ENCODE data around the gene SETD7. TPM values are rescaled to one million over a fixed set of nuclear protein-coding genes. Genes with fewer than 3 reads are reported as not detected.

The SETD7 gene
- total RNA-seq, 1 experiment from 2014 or later: 18.2 TPM

DNA sequence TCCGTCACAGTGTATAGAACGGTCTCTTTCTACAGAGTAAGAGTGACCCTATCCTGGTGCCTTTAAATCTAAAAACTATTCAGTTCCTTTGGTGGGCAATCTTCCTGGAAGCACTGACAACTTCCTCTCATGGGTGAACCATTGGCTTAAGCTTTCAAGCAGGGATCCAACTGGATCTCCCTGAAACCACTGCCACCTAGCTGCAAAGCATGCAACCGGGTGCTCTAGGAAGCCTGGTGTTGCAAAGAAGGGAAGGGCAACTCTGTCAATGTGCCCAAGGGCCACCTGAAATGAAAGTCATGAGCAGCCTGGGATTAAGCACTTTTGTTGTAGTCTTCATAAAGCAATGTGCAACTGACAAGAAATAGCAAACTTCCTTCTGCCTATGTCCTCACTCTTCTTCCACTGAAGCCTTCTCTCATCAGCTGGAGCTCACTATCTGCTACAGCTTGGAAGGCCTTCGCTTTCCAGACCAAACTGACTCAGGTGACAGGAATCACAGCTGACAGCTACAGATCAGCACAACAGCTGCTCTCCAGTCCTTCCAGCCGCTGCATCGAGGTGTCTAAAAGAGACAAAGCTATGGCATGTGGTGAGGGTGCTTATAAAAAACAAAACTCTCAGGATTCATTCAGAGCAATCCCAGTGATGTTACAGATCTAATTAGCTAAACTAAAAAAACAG lies 46.1 kb downstream of the SETD7 start:
- no peak for DNase-seq (ENCODE audit: low read depth)

- DNase-seq (ENCODE audit: low read depth): no peak
Observed at GRCh38 chr4:139508581-139509237, 47.3 kb downstream of the SETD7 start.

- DNase-seq (ENCODE audit: low read depth): no peak
Observed at GRCh38 chr4:139506774-139507173, 49.2 kb downstream of the SETD7 start.

DNA sequence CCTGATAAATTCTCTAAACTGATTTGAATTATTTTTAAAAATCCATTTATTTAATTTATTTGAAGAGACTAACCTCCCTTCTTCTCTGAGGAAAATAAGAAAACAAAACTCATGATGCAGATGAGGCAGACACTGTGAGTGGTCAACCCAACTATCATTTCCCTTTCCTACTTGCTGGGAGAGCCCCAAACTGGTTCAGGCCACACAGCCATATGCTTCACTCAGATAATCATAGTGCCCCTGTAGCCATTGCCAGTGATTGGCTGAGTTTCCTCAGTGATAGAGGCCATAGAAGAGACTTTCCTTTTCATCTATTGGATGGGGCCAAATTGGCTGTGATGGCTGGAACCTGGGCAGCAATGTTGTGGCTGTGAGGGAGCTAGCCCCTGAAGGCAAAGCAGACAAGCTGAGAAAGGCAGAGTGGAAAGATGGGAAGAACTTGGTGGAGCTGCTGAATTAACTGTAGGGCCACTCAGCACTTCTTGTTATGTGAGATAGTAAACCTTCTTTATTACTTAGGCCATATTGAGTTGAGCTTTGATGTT lies 52.3 kb downstream of the SETD7 start:
- DNase-seq (ENCODE audit: low read depth): no peak

GRCh38 chr4:139501927-139502899 lies 53.8 kb downstream of the SETD7 start:
- no peak for DNase-seq (ENCODE audit: low read depth)

GRCh38 chr4:139501527-139501926 lies 54.5 kb downstream of the SETD7 start:
- DNase-seq (ENCODE audit: low read depth): no peak

DNA sequence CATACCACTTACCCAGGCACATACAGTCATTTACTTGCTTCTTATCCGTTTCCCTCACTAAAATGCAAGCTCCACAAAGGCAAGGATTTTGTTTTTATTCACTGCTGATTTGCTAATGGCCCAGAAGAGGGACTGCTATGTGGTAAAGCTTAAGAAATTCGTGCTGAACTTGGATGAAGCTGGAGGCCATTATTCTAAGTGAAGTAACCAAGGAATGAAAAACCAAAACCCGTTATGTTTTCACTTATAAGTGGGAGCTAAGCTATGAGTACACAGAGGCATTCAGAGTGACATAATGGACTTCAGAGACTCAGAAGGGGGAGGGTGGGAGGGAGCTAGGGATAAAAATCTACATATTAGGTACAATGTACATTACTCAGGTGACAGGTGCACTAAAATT lies 54.9 kb downstream of the SETD7 start:
- DNase-seq (ENCODE audit: low read depth): no peak

GRCh38 chr4:139499186-139499585 lies 56.8 kb downstream of the SETD7 start:
- no peak for DNase-seq (ENCODE audit: low read depth)

DNA sequence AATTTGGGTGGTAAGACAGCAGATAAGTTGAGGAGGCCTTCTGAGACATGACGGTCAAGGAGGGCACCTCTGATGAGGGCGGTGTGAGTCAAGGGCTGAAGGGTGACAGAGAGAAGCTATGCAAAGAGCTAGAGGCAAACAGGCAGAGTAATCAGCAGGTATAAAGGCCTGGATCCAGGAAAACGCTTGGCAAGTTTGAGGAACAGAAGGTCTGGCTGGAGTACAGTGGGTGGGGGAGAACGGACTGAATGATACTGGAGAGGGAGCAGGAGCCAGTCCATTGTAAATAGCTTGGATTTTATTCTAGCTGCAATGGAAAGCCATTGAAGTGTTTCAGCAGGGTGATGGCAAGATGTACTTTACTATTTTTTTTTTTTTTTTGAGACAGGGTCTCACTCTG lies 62.8 kb downstream of the SETD7 start:
- no peak for DNase-seq (ENCODE audit: low read depth)

- no peak for DNase-seq (ENCODE audit: low read depth)
Observed at GRCh38 chr4:139492429-139492828, 63.6 kb downstream of the SETD7 start.

DNA sequence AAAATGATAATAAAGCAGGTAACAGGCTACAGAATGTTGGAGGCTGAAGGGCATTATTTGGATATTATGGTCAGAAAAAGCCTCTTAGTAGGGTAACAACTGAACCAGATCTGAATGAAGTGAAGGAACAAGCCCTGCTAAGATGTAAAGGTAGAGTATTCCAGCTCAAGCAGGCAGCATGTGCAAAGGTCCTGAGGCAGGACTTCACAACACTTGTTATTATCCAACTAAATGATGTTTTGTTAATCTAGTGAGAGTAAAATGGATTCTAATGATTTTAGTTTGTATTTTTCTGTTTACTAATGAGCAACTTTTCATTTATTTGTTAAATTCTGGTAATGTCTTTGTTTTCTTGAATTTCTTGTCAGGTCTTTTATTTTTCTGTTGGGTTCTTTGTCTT lies 66.4 kb downstream of the SETD7 start:
- DNase-seq (ENCODE audit: low read depth): no peak

DNA sequence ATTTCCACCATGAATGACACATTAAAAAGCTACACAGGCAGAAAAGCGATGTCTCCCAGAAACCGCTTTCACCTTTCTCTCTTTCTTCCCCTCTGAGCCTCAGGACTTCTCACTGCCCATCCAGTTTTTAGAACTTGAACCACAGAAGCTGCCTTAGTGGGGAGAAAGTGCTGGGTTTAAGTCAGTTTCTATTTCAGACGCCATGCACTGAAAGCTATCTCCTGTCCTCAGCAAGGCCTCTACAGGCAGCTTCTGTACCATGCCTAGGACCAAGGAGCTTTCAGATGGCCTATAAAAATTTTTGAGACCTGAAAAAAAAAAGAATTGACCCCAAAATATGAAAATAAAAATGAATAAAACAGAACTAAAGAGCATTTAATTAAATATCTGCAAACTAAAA lies 67.6 kb downstream of the SETD7 start:
- no peak for DNase-seq (ENCODE audit: low read depth)

- DNase-seq (ENCODE audit: low read depth): no peak
Observed at GRCh38 chr4:139484783-139485311, 71.2 kb downstream of the SETD7 start.

GRCh38 chr4:139483000-139483399 lies 73.0 kb downstream of the SETD7 start:
- DNase-seq (ENCODE audit: low read depth): no peak

DNA sequence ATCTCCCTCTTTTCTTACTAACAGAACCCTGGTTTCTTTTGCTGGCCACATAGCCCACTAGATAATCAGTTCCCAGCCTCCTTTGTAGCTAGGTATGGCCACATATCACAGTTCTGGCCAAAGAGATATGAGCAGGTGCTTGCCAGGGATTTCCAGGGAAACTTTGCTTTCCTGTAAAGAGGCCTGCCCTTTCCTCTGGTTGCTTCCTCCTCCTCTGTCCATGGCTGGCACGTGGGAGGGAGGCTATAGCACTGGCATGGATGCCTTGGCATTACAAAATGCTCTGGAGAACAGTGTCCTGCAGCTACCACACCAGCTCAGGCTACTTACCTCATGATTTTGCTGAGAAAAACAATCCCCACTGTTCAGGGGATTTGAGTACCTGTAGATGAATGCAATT lies 74.6 kb downstream of the SETD7 start:
- DNase-seq (ENCODE audit: low read depth): no peak

DNA sequence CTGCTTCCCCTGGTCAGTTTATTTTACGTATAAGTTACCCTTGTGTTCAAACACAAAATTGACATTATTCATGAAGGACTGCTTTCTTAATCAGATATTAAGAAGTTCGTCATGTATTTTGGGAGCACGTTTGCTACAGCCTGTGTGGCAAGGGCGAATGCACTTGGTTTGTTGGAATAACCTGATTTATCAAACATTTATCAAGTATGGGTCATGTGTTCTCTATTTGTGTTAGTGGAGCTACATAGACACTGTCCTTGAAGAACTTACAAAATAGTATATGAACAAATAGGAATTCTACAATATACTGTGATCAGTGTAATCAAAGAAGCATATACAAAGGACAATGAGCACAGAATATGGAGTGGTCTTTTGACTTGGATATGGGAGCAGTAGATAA lies 79.7 kb downstream of the SETD7 start:
- DNase-seq (ENCODE audit: low read depth): no peak

DNA sequence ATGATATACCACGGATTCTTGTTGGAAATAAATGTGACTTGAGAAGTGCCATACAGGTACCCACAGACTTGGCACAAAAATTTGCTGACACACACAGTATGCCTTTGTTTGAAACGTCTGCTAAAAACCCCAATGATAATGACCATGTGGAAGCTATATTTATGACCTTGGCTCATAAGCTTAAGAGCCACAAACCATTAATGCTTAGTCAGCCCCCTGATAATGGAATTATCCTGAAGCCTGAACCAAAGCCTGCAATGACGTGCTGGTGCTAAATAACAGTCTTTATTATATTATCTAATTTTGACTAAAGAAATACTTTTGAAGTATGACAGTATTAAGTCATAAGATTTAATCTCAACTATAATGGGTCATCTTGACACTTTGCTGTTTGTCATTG lies 83.2 kb downstream of the SETD7 start:
- no peak for DNase-seq (ENCODE audit: low read depth)

DNA sequence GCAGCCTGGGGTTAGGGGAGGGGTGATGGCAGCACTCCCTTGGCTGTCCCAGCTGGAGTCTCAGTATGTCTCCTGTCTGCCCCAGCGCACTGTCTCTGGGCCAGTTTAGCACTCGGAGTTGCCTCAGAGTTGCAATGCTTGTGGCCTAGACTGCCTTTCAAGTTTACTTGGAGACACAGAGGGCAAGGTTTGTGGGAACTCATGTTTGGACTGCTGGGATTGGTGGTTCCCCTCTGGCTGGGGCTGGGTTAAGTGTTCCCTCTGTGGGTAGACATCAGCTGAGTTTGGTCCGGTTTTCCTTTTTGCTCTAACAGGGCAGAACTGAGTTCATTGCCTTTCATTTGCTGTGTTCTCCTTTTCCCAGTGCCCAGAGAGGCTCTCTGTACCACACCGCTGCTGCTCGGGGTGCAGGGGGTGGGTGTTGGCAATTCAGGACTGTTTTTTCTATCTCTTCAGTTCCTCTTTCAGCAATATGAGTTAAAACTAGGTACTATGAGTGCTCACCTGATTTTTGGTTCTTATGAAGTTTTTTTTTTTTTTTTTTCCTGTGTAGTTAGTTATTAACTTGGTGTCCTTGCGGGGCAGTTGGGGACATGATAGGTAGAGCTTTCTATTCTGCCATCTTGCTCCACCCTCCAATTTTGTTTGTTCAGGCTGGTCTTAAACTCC lies 84.9 kb downstream of the SETD7 start:
- DNase-seq (ENCODE audit: low read depth): no peak

DNA sequence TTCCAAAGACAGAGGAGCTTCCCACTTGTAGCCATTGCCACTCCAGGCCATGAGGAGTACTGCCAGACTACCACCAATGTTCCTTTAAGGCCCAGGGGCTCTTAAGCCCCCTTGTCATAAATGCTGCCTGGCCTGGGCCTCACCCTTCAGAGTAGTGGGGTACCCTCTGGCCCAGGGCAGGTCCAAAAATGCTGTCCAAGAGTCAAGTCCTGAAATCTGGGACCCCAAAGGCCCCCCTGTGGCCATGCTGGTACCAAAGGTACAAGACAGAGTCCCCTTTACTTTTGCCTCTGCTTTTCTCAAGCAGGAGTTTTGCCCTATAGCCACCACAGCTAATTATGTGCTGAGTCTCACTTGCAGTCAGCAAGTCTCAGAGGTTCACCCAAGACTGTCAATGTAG lies 85.7 kb downstream of the SETD7 start:
- DNase-seq (ENCODE audit: low read depth): no peak

GRCh38 chr4:139469869-139470268 lies 86.2 kb downstream of the SETD7 start:
- no peak for DNase-seq (ENCODE audit: low read depth)

DNA sequence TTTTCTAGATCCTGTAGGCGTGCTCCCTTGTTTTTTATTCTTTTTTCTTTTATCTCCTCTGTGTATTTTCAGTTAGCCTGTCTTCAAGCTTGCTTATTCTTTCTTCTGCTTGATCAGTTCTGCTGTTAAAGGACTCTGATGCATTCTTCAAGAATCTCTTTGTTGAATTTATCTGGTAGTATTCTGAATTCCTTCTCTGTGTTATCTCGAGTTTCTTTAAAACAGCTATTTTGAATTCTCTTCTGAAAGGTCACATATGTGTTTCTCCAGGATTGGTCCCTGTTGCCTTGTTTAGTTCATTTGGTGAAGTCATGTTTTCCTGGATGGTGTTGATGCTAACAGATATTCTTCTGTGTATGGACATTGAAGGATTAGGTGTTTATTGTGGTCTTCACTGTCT lies 86.8 kb downstream of the SETD7 start:
- DNase-seq (ENCODE audit: low read depth): no peak
